ENCODE results near the gene DHX57.

GRCh38 chr2:38889575-38889974 is 13.8 kb upstream of the DHX57 start, which contains the start of gene ARHGEF33:
- TF ChIP-seq POLR2A (IDR thresholded peaks at IDR 0.05; ENCODE audit: low read length) (no peak), GATA1 (IDR thresholded peaks at IDR 0.05; ENCODE audit: low read depth, low read length) (no peak)
